Chondrocyte (in vitro differentiated cells): Measurements from ENCODE around the gene NFASC. TPM values are rescaled to one million over a fixed set of nuclear protein-coding genes. Genes with fewer than 3 reads are reported as not detected.

Experiments
- DNase-seq: peaks from one replicate; pipeline ENCODE4 v3.0.0; 2021; ENCODE audit warnings: mixed read lengths, low spot score
- H3K27ac Mint-ChIP-seq: one replicate; pipeline ENCODE4 v1.8.0; 2021; ENCODE audit warnings: mild to moderate bottlenecking, moderate library complexity, mixed read lengths; ENCODE audit not compliant: unreplicated experiment
- H3K27me3 Mint-ChIP-seq: 2 replicates; pipeline ENCODE4 v1.8.0; 2021; ENCODE audit warnings: low read depth, mixed read lengths
- H3K36me3 Mint-ChIP-seq: 2 replicates; pipeline ENCODE4 v1.8.0; 2021; ENCODE audit warnings: low read depth, mixed read lengths
- H3K4me1 Mint-ChIP-seq: 2 replicates; pipeline ENCODE4 v1.8.0; 2021; ENCODE audit warnings: low read depth, mild to moderate bottlenecking, mixed read lengths
- H3K4me3 Mint-ChIP-seq: one replicate; pipeline ENCODE4 v1.8.0; 2021; ENCODE audit warnings: mild to moderate bottlenecking, moderate library complexity, mixed read lengths; ENCODE audit not compliant: unreplicated experiment
- H3K9me3 Mint-ChIP-seq: 2 replicates; pipeline ENCODE4 v1.8.0; 2021; ENCODE audit warnings: low read depth, mixed read lengths
- CTCF ChIP-seq: fragments of 200-600 bp; sonication (generic); IDR thresholded peaks from 2 replicates; pipeline ENCODE4 v1.5.0; 2021; ENCODE audit warnings: antibody characterized with exemption, mild to moderate bottlenecking, moderate library complexity
- total RNA-seq: library from RNA; stranded (reverse); gene quantifications from 3 replicates; pipeline ENCODE4 v1.2.1, GENCODE V29; 2021

NFASC gene
- total RNA-seq, 1 donor from 2014 or later, result 0.20 TPM

GRCh38 chr1:205059660-205060059, 189.0 kb downstream of the NFASC start:
- Mint-ChIP-seq H3K9me3 (no peaks in the 10 kb centered on the region), H3K4me3 (no peak overlapping the region), H3K4me1 (no peaks in the 10 kb centered on the region), H3K36me3 (no peaks in the 10 kb centered on the region), H3K27ac (no peak overlapping the region), H3K27me3 (peaks cover 21% of the 10 kb centered on the region)
- no peak for DNase-seq
- TF ChIP-seq CTCF, result no peak

GRCh38 chr1:205060746-205061145, 190.1 kb downstream of the NFASC start:
- Mint-ChIP-seq H3K27me3 (peaks cover 13% of the 10 kb centered on the region), H3K9me3 (no peaks in the 10 kb centered on the region), H3K27ac (no peak overlapping the region), H3K36me3 (no peaks in the 10 kb centered on the region), H3K4me3 (no peak overlapping the region), H3K4me1 (no peaks in the 10 kb centered on the region)
- peak; percentile 76 for DNase-seq
- no peak for TF ChIP-seq CTCF

- TF ChIP-seq CTCF, result no peak
- DNase-seq, result peak; percentile 75
- no peaks in the 10 kb centered on the region for H3K4me1 Mint-ChIP-seq
- H3K9me3 Mint-ChIP-seq, result no peaks in the 10 kb centered on the region
- H3K4me3 Mint-ChIP-seq, result no peak overlapping the region
- no peak overlapping the region for H3K27ac Mint-ChIP-seq
- H3K36me3 Mint-ChIP-seq, result no peaks in the 10 kb centered on the region
- peaks cover 10% of the 10 kb centered on the region for H3K27me3 Mint-ChIP-seq
Measured at GRCh38 chr1:205061227-205061626, 190.6 kb downstream of the NFASC start.

GRCh38 chr1:205061665-205062069, 191.0 kb downstream of the NFASC start:
- no peaks in the 10 kb centered on the region for H3K36me3 Mint-ChIP-seq
- peak; percentile 74 for DNase-seq
- H3K4me3 Mint-ChIP-seq, result no peak overlapping the region

GRCh38 chr1:205062319-205062718, 191.7 kb downstream of the NFASC start:
- no peak for TF ChIP-seq CTCF
- H3K4me3 Mint-ChIP-seq, result no peak overlapping the region
- H3K27ac Mint-ChIP-seq, result no peak overlapping the region
- H3K27me3 Mint-ChIP-seq, result peaks cover 4% of the 10 kb centered on the region
- H3K9me3 Mint-ChIP-seq, result no peaks in the 10 kb centered on the region
- H3K36me3 Mint-ChIP-seq, result no peaks in the 10 kb centered on the region
- peak; percentile 48 for DNase-seq
- no peaks in the 10 kb centered on the region for H3K4me1 Mint-ChIP-seq

More at GRCh38 chr1:205061665-205062069, 191.0 kb downstream of the NFASC start:
- Mint-ChIP-seq H3K27me3 (peaks cover 10% of the 10 kb centered on the region), H3K9me3 (no peaks in the 10 kb centered on the region), H3K27ac (no peak overlapping the region), H3K4me1 (no peaks in the 10 kb centered on the region)
- peak; percentile 94 for TF ChIP-seq CTCF
